ENCODE results near the gene MACROH2A1. TPM values are rescaled to one million over a fixed set of nuclear protein-coding genes. Genes with fewer than 3 reads are reported as not detected.

Gene MACROH2A1
- polyA plus RNA-seq, 1 of the 3 experiments (the other 2 are of a cell fraction): 165 TPM

DNA sequence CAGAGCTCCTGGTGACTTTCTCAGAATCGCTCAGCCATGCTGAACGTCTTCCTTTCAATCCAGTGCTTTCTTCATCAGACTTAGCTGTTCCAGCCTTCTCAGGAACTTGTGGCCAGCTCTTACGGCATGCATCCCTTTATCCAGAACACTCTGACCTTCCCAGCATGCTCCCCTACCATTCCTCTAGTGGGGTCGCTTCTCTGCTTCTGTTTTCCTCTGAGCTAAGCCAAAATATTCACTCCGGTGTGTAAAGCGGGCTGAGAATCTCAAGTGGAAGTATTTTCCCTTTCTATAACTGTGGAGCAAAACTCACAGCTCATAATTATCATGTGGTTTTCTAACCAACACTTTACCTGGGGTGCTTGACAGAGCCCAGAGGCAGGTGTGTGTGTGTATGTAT, 41.9 kb upstream of the MACROH2A1 start:
- Histone ChIP-seq H3K9ac (no peak overlapping the region), H3K9me3 (no peaks in the 10 kb centered on the region), H3K4me3 (ENCODE audit: low read depth in 2 of 2, low read length in 1 of 2) (no peak overlapping the region), H3K27ac (ENCODE audit: low read depth in 2 of 2, low read length in 1 of 2) (no peak overlapping the region), H2AFZ (ENCODE audit: low read depth) (no peak overlapping the region), H4K20me1 (ENCODE audit: insufficient read depth) (no peaks in the 10 kb centered on the region), H3K4me1 (ENCODE audit: control insufficient read depth in 1 of 2, insufficient read depth in 2 of 2, low read depth in 1 of 2, low read length in 1 of 2) (peaks cover 0 to 32% of the 10 kb centered on the region in 2 experiments; a peak in 1 of 4 replicates), H3K9me2 (no peaks in the 10 kb centered on the region), H3K27me3 (ENCODE audit: insufficient read depth) (no peaks in the 10 kb centered on the region), H3K79me2 (ENCODE audit: insufficient read depth) (no peaks in the 10 kb centered on the region), H3F3A (replicated peaks; ENCODE audit: insufficient read depth) (no peaks in the 10 kb centered on the region), H3K4me2 (no peak overlapping the region), H3K36me3 (replicated peaks in 1 of 2; ENCODE audit: control insufficient read depth in 1 of 2, insufficient read depth in 2 of 2, low read length in 1 of 2) (no peaks in the 10 kb centered on the region)
- no peak for DNase-seq
- CTCF ChIA-PET: interaction anchor here (0.9 to 9.6 kb wide), 4 partner anchors 16 to 25 kb away, joined by 3 to 60 read pairs (median 30); no protein-coding TSS in a partner anchor
- 71% methylated on average over 6 of the region's 6 CpGs for WGBS (ENCODE audit: low lambda C conversion rate)
- POLR2A ChIA-PET: no interaction called here
- TF ChIP-seq, protein P1, sequence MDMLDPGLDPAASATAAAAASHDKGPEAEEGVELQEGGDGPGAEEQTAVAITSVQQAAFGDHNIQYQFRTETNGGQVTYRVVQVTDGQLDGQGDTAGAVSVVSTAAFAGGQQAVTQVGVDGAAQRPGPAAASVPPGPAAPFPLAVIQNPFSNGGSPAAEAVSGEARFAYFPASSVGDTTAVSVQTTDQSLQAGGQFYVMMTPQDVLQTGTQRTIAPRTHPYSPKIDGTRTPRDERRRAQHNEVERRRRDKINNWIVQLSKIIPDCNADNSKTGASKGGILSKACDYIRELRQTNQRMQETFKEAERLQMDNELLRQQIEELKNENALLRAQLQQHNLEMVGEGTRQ (IDR thresholded peaks at IDR 0.05; ENCODE audit: borderline replicate concordance, low read depth, low read length): no peak
- TF ChIP-seq TCF12 (IDR thresholded peaks at IDR 0.05) (no peak), JUND (IDR thresholded peaks at IDR 0.05) (no peak), TEAD4 (IDR thresholded peaks at IDR 0.05; ENCODE audit: borderline replicate concordance, insufficient read depth) (no peak), SMC3 (IDR thresholded peaks at IDR 0.05; ENCODE audit: low read depth, low read length) (no peak), ELF1 (IDR thresholded peaks at IDR 0.05) (no peak), CHD2 (IDR thresholded peaks at IDR 0.05; ENCODE audit: low read length, partially characterized antibody) (no peak), SIN3A (IDR thresholded peaks at IDR 0.05; ENCODE audit: borderline replicate concordance, low read depth, low read length) (no peak), FOSL2 (IDR thresholded peaks at IDR 0.05; ENCODE audit: borderline replicate concordance, low read depth) (no peak), RAD21 (IDR thresholded peaks at IDR 0.05; ENCODE audit: low read length) (no peak), TAF1 (IDR thresholded peaks at IDR 0.05; ENCODE audit: borderline replicate concordance, low read depth, low read length) (no peak), MAX (IDR thresholded peaks at IDR 0.05; ENCODE audit: low read depth) (no peak), RFX5 (IDR thresholded peaks at IDR 0.05; ENCODE audit: low read length) (no peak), FOXJ3 (CRISPR knock-in tag; IDR thresholded peaks at IDR 0.05) (no peak), EP300 (IDR thresholded peaks at IDR 0.05; ENCODE audit: borderline replicate concordance in 1 of 2, low read depth in 1 of 2, low read length in 1 of 2) (no peak), GABPA (IDR thresholded peaks at IDR 0.05; ENCODE audit: low read depth) (no peak), EZH2phosphoT487 (IDR thresholded peaks at IDR 0.05; ENCODE audit: borderline replicate concordance, low read depth) (no peak)
- TF ChIP-seq, protein P2, sequence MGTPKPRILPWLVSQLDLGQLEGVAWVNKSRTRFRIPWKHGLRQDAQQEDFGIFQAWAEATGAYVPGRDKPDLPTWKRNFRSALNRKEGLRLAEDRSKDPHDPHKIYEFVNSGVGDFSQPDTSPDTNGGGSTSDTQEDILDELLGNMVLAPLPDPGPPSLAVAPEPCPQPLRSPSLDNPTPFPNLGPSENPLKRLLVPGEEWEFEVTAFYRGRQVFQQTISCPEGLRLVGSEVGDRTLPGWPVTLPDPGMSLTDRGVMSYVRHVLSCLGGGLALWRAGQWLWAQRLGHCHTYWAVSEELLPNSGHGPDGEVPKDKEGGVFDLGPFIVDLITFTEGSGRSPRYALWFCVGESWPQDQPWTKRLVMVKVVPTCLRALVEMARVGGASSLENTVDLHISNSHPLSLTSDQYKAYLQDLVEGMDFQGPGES (IDR thresholded peaks at IDR 0.05; ENCODE audit: low read depth, low read length): no peak
- TF ChIP-seq, protein P3, sequence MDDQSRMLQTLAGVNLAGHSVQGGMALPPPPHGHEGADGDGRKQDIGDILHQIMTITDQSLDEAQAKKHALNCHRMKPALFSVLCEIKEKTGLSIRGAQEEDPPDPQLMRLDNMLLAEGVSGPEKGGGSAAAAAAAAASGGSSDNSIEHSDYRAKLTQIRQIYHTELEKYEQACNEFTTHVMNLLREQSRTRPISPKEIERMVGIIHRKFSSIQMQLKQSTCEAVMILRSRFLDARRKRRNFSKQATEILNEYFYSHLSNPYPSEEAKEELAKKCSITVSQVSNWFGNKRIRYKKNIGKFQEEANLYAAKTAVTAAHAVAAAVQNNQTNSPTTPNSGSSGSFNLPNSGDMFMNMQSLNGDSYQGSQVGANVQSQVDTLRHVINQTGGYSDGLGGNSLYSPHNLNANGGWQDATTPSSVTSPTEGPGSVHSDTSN (IDR thresholded peaks at IDR 0.05): no peak

Measured in SK-N-SH (cell line).